Measurements from ENCODE around the gene EAF1. TPM values are rescaled to one million over a fixed set of nuclear protein-coding genes. Genes with fewer than 3 reads are reported as not detected.

Gene EAF1
- total and polyA plus RNA-seq, 2 donors (not counting 1 experiment from before 2014, with no cell fraction given) = 8.3 to 19.8 TPM

DNA sequence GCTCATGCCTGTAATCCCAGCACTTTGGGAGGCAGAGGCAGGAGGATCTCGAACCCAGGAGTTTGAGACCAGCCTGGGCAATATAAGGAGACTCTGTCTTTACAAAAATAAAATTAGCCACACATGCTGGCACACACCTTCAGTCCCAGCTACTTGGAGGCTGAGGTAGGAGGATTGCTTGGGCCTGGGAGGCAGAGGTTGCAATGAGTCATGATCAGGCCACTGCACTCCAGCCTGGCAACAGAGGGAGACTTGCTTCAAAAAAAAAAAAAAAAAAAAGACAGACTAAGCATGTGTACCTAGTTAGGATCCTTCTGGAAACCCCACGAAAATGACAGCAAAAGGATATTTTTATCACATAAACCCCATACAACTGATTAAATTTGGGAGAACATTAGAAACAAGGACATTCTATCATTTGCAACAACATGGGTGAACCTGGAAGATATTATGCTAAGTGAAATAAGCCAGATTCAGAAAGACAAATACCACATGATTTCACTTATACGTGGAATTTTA lies 44.9 kb upstream of the EAF1 start:
- H3K9ac ChIP-seq (ENCODE audit: low read length) = no peak overlapping the region
- no CpG with 5 or more reads among the region's 3 CpGs for WGBS (ENCODE audit: insufficient coverage)
- H3K4me3 ChIP-seq (ENCODE audit: control extremely low read depth in 1 of 5, extremely low read depth in 1 of 5, insufficient read depth in 1 of 5, low read depth in 2 of 5, low read length in 4 of 5) = no peak overlapping the region
- H3K4me1 Mint-ChIP-seq = peaks cover 66% of the 10 kb centered on the region
- no peaks in the 10 kb centered on the region for H3K9me3 Mint-ChIP-seq (ENCODE audit: insufficient read depth)
- peaks cover 0 to 7% (median 5%) of the 10 kb centered on the region in 3 donors for H3K9me3 ChIP-seq (ENCODE audit: control extremely low read depth in 1 of 3, control insufficient read depth in 2 of 3, insufficient read depth in 1 of 3, low read length in 2 of 3)
- DNase-seq = no peak
- no peaks in the 10 kb centered on the region for H3K36me3 ChIP-seq (replicated peaks in 1 of 2; ENCODE audit: control extremely low read depth in 1 of 2, control insufficient read depth in 1 of 2, extremely low read depth in 1 of 2, insufficient read depth in 2 of 2, low read length in 1 of 2)
- H3K4me2 ChIP-seq (replicated peaks; ENCODE audit: low read depth, low read length, poor library complexity, severe bottlenecking) = peak overlapping the region; percentile 24
- no peaks in the 10 kb centered on the region for H3K27me3 Mint-ChIP-seq
- TF ChIP-seq CTCF (IDR thresholded peaks at IDR 0.05) (no peak), EZH2 (IDR thresholded peaks at IDR 0.05; ENCODE audit: borderline replicate concordance, insufficient read depth, low read depth, low read length, poor library complexity, severe bottlenecking) (no peak)
- peak overlapping the region; percentile 10 for H3K4me3 Mint-ChIP-seq
- ChIA-PET CTCF (interaction anchor here (0.8 to 6.8 kb wide), 3 partner anchors 49 to 115 kb away, joined by 5 to 137 read pairs (median 8); partner anchors contain the start of gene SH3BP5), POLR2A (interaction anchor here (0.6 to 0.7 kb wide), 2 partner anchors 219 to 277 kb away, joined by 5 to 8 read pairs; partner anchors contain the start of genes BTD and HACL1)
- H3K27me3 ChIP-seq (replicated peaks in 1 of 4; ENCODE audit: control extremely low read depth in 1 of 4, control insufficient read depth in 3 of 4, insufficient read depth in 4 of 4, low read length in 3 of 4) = no peaks in the 10 kb centered on the region
- no peak overlapping the region for H2AFZ ChIP-seq (ENCODE audit: insufficient read depth, low read depth, low read length, poor library complexity, severe bottlenecking)
- H4K20me1 ChIP-seq (ENCODE audit: control insufficient read depth, insufficient read depth, low read length, poor library complexity, severe bottlenecking) = no peaks in the 10 kb centered on the region
- peak overlapping the region; percentile 31 to 37 for H3K27ac ChIP-seq (ENCODE audit: low read length in 2 of 2)
- no peak for ATAC-seq (ENCODE audit: low read depth)
- H3K4me1 ChIP-seq (ENCODE audit: control insufficient read depth in 2 of 2, insufficient read depth in 2 of 2, low read length in 2 of 2) = peaks cover 67 to 79% of the 10 kb centered on the region in 2 donors
- H3K79me2 ChIP-seq (ENCODE audit: control insufficient read depth, insufficient read depth, low read length) = peaks cover 20% of the 10 kb centered on the region
- intact Hi-C loops (cut with micrococcal nuclease) = no loop called here
- H3K27ac Mint-ChIP-seq = peak overlapping the region; percentile 85

All from B cell (primary cell).